Panc1 (cell line): ENCODE measurements around the gene PREP. TPM values are rescaled to one million over a fixed set of nuclear protein-coding genes. Genes with fewer than 3 reads are reported as not detected.
A peak's percentile ranks its signal among the peaks of the same experiment; 100 is the strongest.

ENCODE experiments used
- ATAC-seq: fragments of 200-7000 bp; cut with Tn5 transposase; 2 replicates; pipeline ENCODE4 v1.9.1; 2020; ENCODE audit warnings: mild to moderate bottlenecking, moderate library complexity
- BruUV-seq: library from RNA; stranded (reverse); fragments of 400-500 nt; replicated peaks from 2 replicates; lab custom pipeline; 2021; lab: Mats Ljungman, UMichigan
- CTCF ChIA-PET: fragments of 300-600 bp; sonication (Branson Sonifier 250); formaldehyde crosslinking; loops from one replicate; lab custom pipeline; 2022; ENCODE audit warnings: antibody characterized with exemption; lab: Charles Lee
- POLR2A ChIA-PET: fragments of 300-600 bp; sonication (Branson Sonifier 250); formaldehyde crosslinking; loops from one replicate; lab custom pipeline; 2022; ENCODE audit warnings: antibody characterized with exemption; lab: Charles Lee
- DNase-seq: peaks from one replicate; pipeline ENCODE4 v3.0.0-alpha.2; 2010; ENCODE audit warnings: low read depth, low spot score
- H3K27ac ChIP-seq: 2 replicates; pipeline ENCODE4 v1.5.1; 2011; ENCODE audit warnings: mild to moderate bottlenecking, low read length, inconsistent platforms
- H3K27me3 ChIP-seq: fragments of 200-500 bp; sonication (Bioruptor generic); 2 replicates; pipeline ENCODE4 v1.6.0; 2014; ENCODE audit warnings: low read length, inconsistent platforms; ENCODE audit not compliant: control insufficient read depth, insufficient read depth
- H3K36me3 ChIP-seq: fragments of 200-500 bp; sonication (Bioruptor generic); 2 replicates; pipeline ENCODE4 v1.5.1; 2014; ENCODE audit warnings: inconsistent platforms, mild to moderate bottlenecking, low read length, moderate library complexity; ENCODE audit not compliant: control insufficient read depth, insufficient read depth
- H3K4me1 ChIP-seq: 2 replicates; pipeline ENCODE4 v1.5.1; 2011; ENCODE audit warnings: inconsistent platforms, mild to moderate bottlenecking, low read length, moderate library complexity; ENCODE audit not compliant: control insufficient read depth, insufficient read depth
- H3K4me3 ChIP-seq, 2 experiments: 2 replicates each; pipeline ENCODE4 v1.5.1; 2011 to 2012; ENCODE audit warnings: low read depth in 2 of 2, low read length in 2 of 2, mild to moderate bottlenecking in 2 of 2, inconsistent platforms in 1 of 2, moderate library complexity in 1 of 2
- H3K9me3 ChIP-seq: fragments of 200-500 bp; sonication (Bioruptor generic); 2 replicates; pipeline ENCODE4 v1.5.1; 2014; ENCODE audit warnings: low read depth, mild to moderate bottlenecking, inconsistent platforms, low read length, moderate library complexity; ENCODE audit not compliant: control insufficient read depth, insufficient read depth
- POLR2AphosphoS5 ChIP-seq: IDR thresholded peaks from 2 replicates; pipeline ENCODE4 v1.6.1; 2012; ENCODE audit warnings: mild to moderate bottlenecking, low read depth, low read length, moderate library complexity
- REST ChIP-seq, 2 experiments: IDR thresholded peaks; 2 replicates each; pipeline ENCODE4 v1.6.1; 2011 to 2012; ENCODE audit warnings: low read depth in 2 of 2, control low read depth in 1 of 2, low read length in 1 of 2, mild to moderate bottlenecking in 1 of 2, moderate library complexity in 1 of 2; ENCODE audit not compliant: insufficient read depth in 1 of 2
- SIN3A ChIP-seq: IDR thresholded peaks from 2 replicates; pipeline ENCODE4 v1.6.1; 2012; ENCODE audit warnings: low read depth, mild to moderate bottlenecking, low read length, moderate library complexity, borderline replicate concordance; ENCODE audit not compliant: insufficient read depth
- TCF7L2 ChIP-seq: IDR thresholded peaks from 2 replicates; pipeline ENCODE4 v1.6.1; 2011; ENCODE audit warnings: mild to moderate bottlenecking, low read depth, low read length, inconsistent platforms
- in situ Hi-C: cut with HindIII; loops from 2 replicates; pipeline ENCODE4 v1.10.0; 2016; ENCODE audit warnings: low sequenced_read_pairs, low pct_unique_long_range_greater_than_20kb
- intact Hi-C: fragments of 100-400 bp; cut with micrococcal nuclease; formaldehyde crosslinking; loops from one replicate; pipeline ENCODE4 v1.10.0; 2022; ENCODE audit not compliant: unreplicated experiment
- total RNA-seq: library from RNA; stranded (reverse); gene quantifications from one replicate; pipeline ENCODE4 v1.2.1, GENCODE V29; 2021; ENCODE audit not compliant: unreplicated experiment
- TF ChIP-seq, protein P1 (sequence below): fragments of 450-650 bp; IDR thresholded peaks from 2 replicates; pipeline ENCODE4 v1.5.1; 2017; ENCODE audit warnings: mild to moderate bottlenecking

PREP gene
- total RNA-seq, 1 experiment from 2014 or later, result 50.4 TPM

GRCh38 chr6:105330364-105330763 is 72.5 kb downstream of the PREP start:
- intact Hi-C loops (no loop called here), in situ Hi-C loops (no loop called here)
- no peak for DNase-seq
- Histone ChIP-seq H3K36me3 (peaks cover 4% of the 10 kb centered on the region), H3K9me3 (no peaks in the 10 kb centered on the region), H3K4me3 (no peak overlapping the region), H3K4me1 (peaks cover 2% of the 10 kb centered on the region; the same call in 1 of the 2 replicates), H3K27me3 (no peaks in the 10 kb centered on the region), H3K27ac (no peak overlapping the region)
- TF ChIP-seq POLR2AphosphoS5 (no peak), SIN3A (no peak), TCF7L2 (no peak), REST (IDR thresholded peaks at IDR 0.05; ENCODE audit: insufficient read depth in 1 of 2, low read depth in 2 of 2, low read length in 1 of 2) (no peak)
- TF ChIP-seq, protein P1, sequence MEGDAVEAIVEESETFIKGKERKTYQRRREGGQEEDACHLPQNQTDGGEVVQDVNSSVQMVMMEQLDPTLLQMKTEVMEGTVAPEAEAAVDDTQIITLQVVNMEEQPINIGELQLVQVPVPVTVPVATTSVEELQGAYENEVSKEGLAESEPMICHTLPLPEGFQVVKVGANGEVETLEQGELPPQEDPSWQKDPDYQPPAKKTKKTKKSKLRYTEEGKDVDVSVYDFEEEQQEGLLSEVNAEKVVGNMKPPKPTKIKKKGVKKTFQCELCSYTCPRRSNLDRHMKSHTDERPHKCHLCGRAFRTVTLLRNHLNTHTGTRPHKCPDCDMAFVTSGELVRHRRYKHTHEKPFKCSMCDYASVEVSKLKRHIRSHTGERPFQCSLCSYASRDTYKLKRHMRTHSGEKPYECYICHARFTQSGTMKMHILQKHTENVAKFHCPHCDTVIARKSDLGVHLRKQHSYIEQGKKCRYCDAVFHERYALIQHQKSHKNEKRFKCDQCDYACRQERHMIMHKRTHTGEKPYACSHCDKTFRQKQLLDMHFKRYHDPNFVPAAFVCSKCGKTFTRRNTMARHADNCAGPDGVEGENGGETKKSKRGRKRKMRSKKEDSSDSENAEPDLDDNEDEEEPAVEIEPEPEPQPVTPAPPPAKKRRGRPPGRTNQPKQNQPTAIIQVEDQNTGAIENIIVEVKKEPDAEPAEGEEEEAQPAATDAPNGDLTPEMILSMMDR, result no peak
- POLR2A ChIA-PET, result interaction anchor here (0.7 kb wide), 1 partner anchor 1847 kb away, joined by 3 read pairs; no protein-coding TSS in a partner anchor
- CTCF ChIA-PET, result no interaction called here
- no TSS peak for BruUV-seq
- no peak for ATAC-seq

DNA sequence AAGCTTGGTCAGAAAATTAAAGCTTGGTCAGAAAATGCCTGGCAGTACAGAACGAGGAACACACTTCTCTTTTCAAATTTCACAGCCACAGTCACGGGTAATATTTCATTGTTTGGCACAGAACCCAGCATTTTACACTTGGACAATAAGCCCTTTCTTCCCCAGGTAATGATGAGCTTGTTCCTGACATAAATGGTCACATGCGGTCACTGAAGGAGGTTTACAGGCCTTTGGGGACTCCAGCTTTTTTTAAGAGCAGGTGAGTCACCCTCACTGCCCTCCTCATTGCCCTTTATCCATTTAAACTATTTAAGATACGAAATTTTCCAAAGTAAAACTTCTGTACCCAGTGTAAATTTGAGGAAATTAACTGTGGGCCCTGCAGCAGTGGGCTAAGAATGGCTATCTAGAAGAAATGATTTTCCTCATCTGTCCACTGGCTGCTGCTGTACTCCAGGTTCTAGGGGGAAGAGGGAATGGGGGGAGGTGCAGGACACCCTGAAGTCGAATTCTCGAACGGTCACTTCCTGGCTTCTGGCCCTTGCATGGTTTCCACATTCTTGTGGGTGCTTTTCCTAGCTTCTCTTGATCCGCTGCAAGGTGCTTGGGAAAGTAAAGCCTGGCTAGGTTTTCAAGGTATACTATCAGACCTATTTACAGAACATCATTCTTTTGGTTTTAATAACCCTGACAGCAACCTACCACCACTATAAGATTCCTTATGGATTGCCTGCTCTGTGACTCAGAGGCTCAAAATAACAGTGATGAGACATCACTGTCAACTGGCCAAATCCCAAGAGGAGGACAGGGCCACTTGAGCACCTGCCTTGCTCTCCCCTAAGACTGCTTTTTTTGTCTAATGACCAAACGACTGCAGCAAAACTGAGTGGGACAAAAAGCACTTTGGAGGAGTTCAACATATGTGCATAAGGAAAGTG is 75.8 kb downstream of the PREP start:
- peak; percentile 66 for DNase-seq
- CTCF ChIA-PET, result no interaction called here
- POLR2A ChIA-PET, result no interaction called here

More for the DNA sequence above, 75.8 kb downstream of the PREP start:
- in situ Hi-C loops (no loop called here), intact Hi-C loops (no loop called here)
- BruUV-seq, result no TSS peak
- H3K9me3 ChIP-seq, result no peaks in the 10 kb centered on the region
- 0 out of 2 replicates have a peak overlapping the region, but pooled peaks have one; percentile 1 for H3K27ac ChIP-seq
- H3K36me3 ChIP-seq, result peaks cover 4% of the 10 kb centered on the region
- ATAC-seq, result peak; percentile 71
- H3K4me3 ChIP-seq, result no peak overlapping the region
- H3K4me1 ChIP-seq, result peaks cover 2% of the 10 kb centered on the region; the same call in 1 of the 2 replicates
- H3K27me3 ChIP-seq, result no peaks in the 10 kb centered on the region
- TF ChIP-seq POLR2AphosphoS5, result no peak
- no peak for TF ChIP-seq SIN3A
- TF ChIP-seq, protein P1, result no peak
- TF ChIP-seq TCF7L2, result no peak
- TF ChIP-seq REST (IDR thresholded peaks at IDR 0.05; ENCODE audit: insufficient read depth in 1 of 2, low read depth in 2 of 2, low read length in 1 of 2), result no peak
